NCI-H1930 (cell line): ENCODE results near the gene GLTPD2.
"Not testable (repeated sequence)": the region's sequence is repeated elsewhere in the genome, so short reads cannot be mapped to it uniquely, and the experiment has no call there.

Experiments used
- DNase-seq, 2 experiments: peaks; one replicate each; lab custom pipeline; 2025; lab: John Stamatoyannopoulos, UW

The GLTPD2 gene

DNA sequence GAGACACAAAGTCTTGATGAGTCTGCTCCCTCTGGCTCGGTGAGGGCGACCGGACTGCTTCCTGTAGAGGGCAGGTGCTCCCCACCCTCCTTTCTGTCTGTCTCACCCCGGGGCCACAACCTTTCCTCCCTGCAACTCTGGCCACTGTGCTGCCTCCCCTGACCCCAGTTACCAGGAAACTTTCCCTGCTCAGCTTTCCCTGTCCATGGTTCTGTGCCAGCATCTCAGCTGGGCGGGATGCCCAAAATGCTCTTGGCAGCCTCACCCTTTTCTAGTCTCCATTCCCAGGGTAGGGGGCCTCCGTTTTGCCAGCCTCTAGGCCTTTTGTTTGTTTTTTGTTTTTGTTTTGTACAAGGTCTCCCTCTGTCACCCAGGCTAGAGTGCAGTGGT, 19.6 kb downstream of the GLTPD2 start:
- no peak for DNase-seq

DNA sequence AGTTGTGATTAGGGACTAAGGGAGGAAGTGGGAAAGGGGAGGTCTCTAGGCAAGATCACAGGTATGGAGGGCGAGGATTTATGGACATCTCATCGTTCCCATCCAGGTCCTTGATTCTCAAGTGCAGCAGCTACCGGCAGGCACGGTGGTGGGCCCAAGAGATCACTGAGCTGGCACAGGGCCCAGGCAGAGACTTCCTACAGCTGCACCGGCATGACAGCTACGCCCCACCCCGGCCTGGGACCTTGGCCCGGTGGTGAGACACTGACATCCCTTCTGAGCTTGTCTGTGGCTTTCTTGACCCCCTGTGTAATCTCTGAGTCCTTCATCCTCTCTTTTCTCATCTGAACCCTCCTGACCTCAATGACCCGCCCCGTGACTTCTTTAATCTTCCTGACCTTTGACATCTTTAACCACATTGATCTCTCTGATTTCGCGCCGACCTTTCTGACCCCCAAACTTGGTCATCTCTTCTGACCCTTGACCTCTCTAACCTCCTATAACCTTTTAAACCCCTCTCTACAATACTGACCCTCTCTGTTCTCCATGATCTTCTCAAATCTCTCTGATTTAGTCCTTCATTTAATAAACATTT, 22.0 kb downstream of the GLTPD2 start:
- no peak for DNase-seq

DNA sequence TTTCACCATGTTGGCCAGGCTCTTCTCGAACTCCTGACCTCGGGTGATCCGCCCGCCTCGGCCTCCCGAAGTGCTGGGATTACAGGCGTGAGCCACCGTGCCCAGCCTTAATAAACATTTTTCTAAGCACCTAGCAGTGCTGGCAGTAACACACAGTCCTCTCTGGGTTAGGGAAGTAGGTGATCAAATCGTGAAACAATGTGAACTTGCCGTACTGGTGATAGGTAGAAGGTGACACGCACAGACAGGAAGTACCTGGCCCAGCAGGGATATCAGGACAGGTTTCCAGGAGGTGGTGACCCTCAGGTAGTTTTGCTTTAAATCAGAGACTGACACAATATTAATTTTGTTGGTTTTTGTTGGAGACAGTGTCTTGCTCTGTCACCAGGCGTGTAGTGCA, 22.7 kb downstream of the GLTPD2 start:
- no peak for DNase-seq

DNA sequence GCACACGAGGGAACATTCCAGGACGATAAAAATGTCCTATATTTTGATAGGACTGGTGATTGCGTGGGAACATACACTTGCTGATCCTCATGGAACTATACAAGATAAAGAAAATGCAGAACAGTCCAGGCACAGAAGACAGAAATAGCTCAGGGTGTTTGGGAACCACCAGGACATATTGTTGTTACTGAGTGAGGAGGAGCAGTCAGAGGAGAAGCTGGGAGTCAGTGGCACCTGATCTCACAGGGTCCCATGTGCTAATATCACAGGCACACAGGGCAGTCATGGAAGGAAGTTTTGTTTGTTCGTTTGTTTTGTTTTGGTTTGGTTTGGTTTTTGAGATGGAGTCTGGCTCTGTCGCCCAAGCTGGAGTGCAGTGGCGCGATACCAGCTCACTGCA, 23.9 kb downstream of the GLTPD2 start:
- no peak for DNase-seq

DNA sequence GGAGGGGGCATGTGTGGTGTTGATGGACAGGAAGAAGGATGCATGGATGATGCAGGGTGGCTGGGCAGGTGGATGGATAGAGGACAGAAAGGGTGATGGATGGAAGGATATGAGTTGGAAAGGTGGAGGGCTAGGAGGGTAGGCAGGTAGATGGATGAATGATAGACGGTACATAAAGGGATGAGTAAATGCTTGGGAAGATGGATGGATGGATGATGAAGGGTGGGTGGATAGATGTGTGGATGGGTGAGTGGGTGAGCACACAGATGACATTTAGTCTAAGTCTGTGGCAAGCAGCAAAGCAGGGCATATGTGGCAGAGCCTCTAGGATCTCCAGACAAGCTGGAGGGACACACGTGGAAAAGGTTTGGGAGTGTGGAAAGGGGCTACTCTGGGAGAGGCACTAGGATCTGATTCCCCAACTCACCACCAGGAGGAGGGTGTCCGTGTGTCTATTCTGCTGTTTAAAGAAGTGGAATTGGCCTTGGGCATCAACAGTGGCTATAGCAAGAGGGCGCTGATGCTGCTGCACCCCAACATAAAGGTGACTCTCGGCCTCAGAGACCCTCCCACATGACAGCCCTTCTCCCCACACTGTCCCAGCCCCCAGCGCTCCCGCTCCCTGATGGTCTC, 26.4 kb downstream of the GLTPD2 start:
- DNase-seq, result no peak

DNA sequence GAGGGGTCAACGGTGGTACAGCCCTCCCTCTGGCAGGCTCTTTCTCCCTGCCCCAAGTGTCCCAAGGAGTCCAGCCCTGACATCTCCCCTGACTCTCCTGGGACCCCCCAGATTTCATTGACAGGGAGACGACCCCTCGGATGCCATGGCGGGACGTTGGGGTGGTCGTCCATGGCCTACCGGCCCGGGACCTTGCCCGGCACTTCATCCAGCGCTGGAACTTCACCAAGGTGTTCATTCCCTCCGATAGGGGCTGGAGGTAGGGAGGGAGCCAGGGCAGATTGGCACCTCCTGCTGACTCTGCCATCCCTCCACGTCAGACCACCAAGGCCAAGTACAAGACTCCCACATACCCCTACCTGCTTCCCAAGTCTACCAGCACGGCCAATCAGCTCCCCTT, 28.1 kb downstream of the GLTPD2 start:
- no peak for DNase-seq

DNA sequence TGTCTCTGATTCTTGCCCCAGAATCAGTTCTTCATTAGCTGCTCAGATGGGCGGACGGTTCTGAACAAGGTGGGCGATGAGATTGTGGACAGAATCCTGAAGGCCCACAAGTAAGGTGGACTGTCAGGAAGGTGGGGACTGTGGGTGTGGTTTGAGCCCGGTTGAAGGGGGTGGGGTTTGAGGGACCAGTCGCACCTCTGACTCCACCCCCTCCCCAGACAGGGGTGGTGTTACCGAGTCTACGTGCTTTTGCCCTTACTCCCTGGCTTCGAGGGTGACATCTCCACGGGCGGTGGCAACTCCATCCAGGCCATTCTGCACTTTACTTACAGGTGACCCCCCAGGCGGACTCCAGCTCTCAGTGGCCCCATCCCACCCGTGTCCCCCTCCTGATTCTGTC, 29.5 kb downstream of the GLTPD2 start:
- DNase-seq, result no peak

DNA sequence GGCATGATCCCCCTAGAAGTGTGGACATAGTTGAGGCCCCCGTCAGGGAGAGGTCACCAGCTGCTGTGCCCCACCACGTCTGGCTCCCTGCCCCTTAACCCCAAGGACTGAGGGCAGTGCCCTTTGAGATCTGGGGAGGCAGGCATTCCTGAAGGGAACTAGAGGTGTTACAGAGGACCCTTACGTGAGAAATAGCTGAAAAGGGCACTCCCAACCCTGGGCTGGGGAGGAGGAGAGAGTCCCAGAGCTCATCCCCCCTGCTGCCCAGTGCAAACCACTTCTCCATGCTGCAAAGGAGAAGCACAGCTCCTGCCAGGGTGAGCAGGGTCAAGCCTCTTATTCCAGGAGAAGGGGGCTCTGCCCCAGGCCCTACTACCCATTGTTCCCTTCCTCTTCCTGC, 34.1 kb downstream of the GLTPD2 start:
- no peak for DNase-seq

DNA sequence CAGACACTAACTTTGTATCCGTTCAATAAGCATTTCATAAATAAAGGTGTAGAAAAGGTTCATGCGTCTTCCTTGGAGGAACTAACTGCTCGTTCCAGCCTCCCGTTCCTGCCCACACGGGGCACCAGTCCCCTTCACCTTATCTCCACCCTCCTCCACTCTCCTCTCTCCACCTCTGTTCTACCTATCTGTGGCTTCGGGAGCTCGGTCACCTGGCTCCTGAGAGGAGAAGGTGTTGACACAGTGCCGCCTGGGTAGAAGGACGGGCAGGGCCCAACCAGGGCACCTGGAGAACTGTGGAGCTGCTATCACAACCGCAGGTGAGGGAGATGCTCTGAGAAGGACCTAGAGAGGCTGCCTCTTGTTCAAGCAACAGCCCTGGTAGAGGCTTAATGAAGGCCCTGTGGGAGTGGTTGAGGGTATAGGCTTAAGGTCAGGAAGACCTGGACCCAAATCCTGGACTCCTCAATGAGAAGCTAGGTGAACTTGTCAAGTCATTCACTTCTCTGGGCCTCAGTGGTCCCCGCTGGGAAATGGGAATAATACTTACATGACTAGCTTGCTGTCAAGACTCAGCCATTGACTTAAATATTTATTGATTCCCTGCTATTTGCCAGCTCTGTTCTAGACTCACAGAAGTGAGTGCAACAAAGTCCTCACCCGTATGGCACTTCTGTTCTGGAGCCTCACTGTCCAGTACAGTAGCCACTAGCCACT, 34.8 kb downstream of the GLTPD2 start:
- no peak for DNase-seq

DNA sequence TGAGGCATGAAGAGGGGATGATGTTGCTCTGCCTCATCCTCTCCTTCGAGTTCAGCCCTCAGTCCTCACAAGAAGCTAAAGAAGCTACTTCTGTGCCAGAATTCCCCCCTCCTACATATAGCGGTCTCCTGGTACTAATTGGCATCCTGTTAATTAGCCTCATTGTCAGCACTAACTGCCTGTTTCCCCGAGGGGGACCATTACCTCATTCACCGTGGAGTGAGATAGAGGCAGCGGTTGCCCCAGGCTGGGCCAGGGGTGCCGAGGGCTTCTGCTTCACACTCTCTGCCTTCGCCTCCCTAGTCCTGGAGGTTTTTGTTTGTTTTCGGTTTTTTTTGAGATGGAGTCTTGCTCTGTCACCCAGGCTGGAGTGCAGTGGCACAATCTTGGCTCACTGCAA, 38.6 kb downstream of the GLTPD2 start:
- DNase-seq, result no peak

DNA sequence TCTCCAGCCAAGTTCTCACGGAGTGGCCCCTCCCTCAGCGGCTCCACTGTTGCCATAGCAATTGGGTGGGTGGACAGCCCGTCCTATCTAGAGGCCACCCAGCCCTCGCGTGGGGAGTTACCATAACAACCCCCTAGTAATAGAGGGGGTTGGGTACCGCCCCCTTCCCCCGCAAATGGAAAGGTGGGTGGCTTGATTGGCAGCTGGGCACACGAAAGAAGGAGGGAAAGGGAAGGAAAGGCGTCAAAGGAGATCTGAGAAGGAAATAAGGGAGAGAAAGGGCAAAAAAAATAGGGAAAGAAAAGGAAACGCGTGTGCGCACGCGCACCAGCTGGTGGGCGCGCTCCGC, 44.0 kb downstream of the GLTPD2 start:
- DNase-seq, result not testable (repeated sequence)

DNA sequence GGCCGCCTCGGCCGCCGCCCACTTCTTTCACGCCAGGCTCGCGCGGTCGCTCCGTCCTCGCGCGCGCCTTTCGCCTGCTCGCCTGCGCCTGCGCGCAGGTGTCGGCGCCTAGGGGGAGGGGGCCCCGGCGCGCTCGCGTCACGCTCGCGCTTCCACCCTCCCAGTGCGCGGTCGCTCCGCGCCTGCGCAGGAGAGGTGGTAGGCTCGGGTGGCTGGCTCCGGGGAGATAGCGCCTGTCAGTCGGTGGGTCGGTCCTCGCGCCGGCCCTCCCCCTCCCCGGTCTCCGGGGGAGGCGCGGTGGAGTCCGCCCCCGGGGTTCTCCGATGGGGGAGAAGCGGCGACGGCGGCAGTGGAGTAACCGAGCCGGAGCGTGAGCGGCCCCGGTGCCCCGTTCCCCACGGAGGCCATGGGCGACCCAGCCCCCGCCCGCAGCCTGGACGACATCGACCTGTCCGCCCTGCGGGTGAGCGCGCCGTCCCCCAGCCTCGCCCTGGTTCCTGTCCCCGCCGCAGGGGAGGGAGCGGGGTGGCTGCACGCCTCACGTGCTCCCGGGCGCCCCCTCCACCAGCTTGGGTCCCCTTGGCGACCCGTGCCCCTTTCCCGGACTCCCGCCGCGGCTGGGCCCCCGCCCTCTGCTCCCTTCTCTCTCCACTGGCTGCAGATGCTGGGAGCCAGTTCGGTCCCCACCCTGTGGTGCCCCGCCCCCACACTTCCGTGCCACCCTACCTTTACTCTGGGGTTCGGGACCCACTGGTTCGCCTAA, 44.6 kb downstream of the GLTPD2 start, which contains the start of gene MINK1:
Gene MINK1 (plus strand): TSS at position 163 of the 763 bp plus-strand sequence. CDS start 244 bp downstream, at position 407.
- DNase-seq, result peak; percentile 79 to 95

DNA sequence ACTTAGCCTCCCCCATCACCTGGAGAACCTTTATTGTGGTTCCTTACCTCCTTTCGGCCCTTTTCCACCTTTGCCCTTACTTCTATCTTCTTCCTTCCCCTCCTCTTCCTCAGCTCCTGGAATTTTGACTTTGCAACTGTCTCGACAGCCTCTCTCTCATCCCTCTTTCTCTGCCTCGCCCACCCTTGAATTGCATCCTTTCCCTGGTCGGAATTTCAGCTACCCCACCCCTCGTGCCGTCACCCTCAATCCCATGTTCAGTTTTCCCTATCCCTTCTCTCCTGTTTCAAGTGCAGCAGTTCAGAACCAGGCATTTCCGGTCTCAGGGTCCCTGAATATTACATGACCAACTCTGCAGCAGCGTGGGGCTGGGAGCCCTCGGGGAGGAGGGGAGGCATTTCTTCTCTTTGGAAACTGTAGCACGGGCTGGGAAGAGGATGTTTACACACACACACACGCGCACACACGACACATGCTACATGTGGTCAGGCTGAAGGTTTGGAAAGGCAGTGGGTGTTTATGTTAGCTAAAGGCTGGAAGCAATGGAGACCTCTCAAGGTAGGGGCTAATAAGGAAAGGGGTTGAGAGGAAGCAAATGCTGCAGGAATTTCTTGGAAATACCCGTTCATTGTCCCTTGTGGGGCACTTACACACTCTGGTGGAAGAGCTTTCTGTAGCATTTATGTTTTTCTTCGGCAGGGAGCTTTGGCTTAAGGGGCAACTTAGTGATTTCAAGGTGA, 45.3 kb downstream of the GLTPD2 start:
- DNase-seq, result no peak

DNA sequence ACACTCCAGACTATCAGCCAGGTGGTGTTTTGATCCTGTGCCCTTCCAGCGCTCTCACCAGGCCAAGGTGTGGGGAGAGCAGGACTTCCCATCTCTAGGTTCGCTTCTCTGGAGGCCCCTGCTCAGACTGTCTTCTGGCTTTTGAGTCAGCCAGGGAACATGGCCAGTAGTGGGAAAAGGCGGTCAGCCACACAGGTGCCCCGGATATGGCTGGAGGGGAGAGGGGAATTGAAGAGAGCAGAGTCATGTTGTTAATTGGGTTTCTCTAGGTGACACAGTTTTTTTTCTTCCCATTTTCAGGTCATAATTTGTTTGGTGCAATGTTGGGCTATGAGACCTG, 45.9 kb downstream of the GLTPD2 start:
- DNase-seq, result no peak

DNA sequence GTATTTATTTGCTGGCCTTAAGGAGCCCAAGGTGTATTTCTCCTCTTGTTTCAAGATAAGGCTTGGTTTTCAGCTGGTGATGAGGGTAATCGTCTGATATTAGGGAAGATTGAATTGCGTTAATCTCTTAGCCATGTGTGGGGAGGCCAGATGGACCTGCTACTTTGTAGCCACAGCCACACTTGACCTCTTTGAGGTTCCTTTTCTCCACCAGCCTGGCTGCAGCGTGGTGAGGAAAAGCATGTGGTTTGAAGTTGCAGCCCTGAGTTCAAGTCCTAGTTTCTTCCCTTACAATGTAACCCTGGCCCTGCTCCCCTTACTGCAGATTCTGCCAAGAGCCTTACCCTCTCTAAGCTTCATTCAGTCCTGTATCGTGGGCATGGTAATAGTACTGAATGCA, 47.5 kb downstream of the GLTPD2 start:
- DNase-seq, result no peak

DNA sequence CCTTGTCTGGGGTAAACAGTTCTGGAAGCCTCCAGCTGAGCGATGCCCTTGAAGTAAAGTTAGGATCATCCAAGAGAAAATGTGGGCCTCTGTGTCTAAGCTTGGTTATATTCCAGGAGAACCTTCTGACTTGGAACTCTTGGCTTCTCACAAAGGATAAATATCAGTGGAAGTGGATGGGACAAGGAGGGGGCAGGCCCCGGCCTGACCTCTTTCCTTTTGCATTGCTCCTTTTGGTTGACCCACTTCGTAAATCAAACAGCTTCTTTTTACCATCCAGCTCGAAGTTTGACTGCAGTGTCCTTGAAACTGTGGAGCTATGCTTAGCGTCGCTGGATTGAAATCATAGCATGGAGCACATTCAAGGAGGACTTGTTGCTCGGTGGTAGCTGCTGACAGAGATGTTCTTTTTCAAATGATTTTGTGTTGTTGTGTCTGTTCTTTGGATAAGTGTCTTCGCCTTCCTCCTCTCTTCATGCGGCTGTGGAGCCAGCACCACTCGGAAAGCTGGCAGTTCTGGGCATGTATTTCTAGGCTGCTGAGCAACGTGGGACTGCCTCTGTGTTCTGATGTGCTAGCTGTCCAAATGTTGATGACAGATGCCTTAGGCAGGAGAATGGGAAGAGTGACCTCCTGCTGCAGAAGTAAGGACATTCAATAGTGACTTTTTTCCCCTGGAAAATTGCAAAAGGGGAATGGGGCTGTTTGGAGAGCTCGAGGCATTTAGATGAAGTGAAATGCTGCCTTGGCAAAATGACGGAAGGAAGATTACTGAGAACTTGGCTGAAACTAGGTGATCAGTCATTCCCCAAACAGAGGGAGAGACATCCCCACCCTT, 48.9 kb downstream of the GLTPD2 start:
- no peak for DNase-seq

DNA sequence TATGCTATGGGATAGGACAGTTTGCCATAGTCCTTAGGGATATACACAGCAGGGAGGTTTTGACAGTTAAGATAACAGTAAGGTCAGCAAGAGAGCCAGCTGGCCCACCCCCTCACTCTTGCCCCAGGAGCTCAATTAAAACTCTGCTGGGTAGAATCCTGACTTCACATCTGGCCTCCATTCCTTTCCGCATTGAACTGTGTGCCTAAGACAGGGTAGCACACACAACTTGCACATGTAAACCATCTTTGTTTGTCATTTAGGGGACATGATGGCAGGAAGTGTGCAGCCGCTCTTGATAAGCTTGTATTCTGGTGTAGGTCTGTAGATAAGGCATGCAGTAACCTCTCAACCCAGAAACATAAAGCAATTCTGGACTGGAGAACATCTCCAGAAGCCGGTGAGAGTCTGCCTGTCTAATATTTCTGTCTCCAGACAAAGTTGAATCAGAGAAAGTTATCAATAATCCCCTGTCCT, 49.6 kb downstream of the GLTPD2 start:
- no peak for DNase-seq

DNA sequence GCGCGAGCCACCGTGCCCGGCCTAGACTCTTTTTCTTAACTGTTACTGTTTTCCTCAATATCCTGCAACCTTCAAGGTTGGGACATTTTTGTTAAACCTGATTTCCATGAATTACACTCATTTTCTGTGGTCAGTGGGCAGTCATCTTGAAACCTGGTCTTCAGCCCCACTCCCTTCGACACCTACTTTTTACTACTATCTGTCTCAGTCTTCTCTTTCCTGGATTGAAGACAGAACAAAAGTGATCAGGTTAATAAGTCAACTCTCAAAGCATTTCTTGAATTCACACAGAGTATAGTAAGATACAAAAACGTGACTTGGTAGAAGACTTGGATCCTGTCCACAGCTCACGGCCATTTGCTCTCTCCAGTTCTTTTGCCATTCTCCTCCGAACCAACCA, 50.5 kb downstream of the GLTPD2 start:
- no peak for DNase-seq
